Measurements from ENCODE around the gene PCDHA1. TPM values are rescaled to one million over a fixed set of nuclear protein-coding genes. Genes with fewer than 3 reads are reported as not detected.

Gene PCDHA1
- total and polyA plus RNA-seq, 8 donors, result 0.37 TPM; not detected in 7

DNA sequence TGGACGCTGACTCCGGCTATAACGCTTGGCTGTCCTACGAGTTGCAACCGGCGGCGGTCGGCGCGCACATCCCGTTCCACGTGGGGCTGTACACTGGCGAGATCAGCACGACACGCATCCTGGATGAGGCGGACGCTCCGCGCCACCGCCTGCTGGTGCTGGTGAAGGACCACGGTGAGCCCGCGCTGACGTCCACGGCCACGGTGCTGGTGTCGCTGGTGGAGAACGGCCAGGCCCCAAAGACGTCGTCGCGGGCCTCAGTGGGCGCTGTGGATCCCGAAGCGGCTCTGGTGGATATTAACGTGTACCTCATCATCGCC lies 91.3 kb downstream of the PCDHA1 start:
- Histone ChIP-seq H3K4me1 (no peaks in the 10 kb centered on the region), H3K36me3 (no peaks in the 10 kb centered on the region), H3K9me3 (peaks cover 10 to 62% (median 56%) of the 10 kb centered on the region in 4 donors), H3K4me3 (no peak overlapping the region), H3K27ac (no peak overlapping the region), H3K27me3 (peaks cover 0 to 60% (median 8%) of the 10 kb centered on the region in 3 donors)
- TF ChIP-seq POLR2AphosphoS5 (IDR thresholded peaks at IDR 0.05) (no peak), EP300 (IDR thresholded peaks at IDR 0.05) (no peak), POLR2A (IDR thresholded peaks at IDR 0.05) (no peak)
- TF ChIP-seq, protein P1, sequence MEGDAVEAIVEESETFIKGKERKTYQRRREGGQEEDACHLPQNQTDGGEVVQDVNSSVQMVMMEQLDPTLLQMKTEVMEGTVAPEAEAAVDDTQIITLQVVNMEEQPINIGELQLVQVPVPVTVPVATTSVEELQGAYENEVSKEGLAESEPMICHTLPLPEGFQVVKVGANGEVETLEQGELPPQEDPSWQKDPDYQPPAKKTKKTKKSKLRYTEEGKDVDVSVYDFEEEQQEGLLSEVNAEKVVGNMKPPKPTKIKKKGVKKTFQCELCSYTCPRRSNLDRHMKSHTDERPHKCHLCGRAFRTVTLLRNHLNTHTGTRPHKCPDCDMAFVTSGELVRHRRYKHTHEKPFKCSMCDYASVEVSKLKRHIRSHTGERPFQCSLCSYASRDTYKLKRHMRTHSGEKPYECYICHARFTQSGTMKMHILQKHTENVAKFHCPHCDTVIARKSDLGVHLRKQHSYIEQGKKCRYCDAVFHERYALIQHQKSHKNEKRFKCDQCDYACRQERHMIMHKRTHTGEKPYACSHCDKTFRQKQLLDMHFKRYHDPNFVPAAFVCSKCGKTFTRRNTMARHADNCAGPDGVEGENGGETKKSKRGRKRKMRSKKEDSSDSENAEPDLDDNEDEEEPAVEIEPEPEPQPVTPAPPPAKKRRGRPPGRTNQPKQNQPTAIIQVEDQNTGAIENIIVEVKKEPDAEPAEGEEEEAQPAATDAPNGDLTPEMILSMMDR (IDR thresholded peaks at IDR 0.05), result no peak
- DNase-seq, result no peak
- 48 to 68% (median 52%) methylated on average over 4 to 37 of the region's 37 CpGs for WGBS, 5 donors
- intact Hi-C loops (cut with DNase I; ENCODE audit: low total_unique reads), result no loop called here

DNA sequence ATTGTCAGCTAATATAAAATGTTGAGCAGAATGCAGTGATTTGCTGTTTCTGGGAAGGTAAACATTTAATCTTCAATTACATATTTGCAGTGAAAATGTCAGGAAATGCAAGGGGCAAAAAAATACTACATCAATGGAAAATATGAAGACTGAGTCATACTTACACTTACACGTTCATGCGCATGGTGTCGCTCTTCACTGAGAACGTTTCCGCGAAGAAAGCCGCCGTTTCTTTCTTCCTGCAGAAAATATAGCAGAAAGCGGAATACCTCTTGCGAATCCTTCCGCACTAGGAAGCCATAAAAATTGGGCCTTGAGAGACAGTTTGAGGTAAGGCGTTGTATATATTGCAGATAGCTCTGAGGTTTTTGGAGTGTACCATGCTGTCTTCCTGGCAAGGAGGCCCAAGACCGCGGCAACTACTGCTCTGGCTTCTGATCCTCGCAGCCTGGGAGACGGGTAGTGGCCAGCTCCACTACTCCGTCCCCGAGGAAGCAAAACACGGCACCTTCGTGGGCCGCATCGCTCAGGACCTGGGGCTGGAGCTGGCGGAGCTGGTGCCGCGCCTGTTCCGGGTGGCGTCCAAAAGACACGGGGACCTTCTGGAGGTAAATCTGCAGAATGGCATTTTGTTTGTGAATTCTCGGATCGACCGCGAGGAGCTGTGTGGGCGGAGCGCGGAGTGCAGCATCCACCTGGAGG lies 96.1 kb downstream of the PCDHA1 start, which contains the start of gene PCDHA13:
Gene PCDHA13, plus strand, starts transcription at position 236 of the 702 bp plus-strand sequence. Its CDS starts 145 bp downstream, at position 381.
- peak within 1 kb of the TSS in 1 of 4 donors; percentile 6 for H3K4me3 ChIP-seq
- TF ChIP-seq POLR2AphosphoS5 (IDR thresholded peaks at IDR 0.05) (no peak), EP300 (IDR thresholded peaks at IDR 0.05) (no peak), POLR2A (IDR thresholded peaks at IDR 0.05) (no peak)
- TF ChIP-seq, protein P1 (IDR thresholded peaks at IDR 0.05), result no peak
- H3K9me3 ChIP-seq, result peaks cover 10 to 54% (median 45%) of the 10 kb centered on the region in 4 donors
- peaks cover 0 to 56% (median 3%) of the 10 kb centered on the region in 3 donors for H3K27me3 ChIP-seq
- 16 to 24% (median 20%) methylated on average over 30 to 35 of the region's 35 CpGs for WGBS, 5 donors
- H3K36me3 ChIP-seq, result peaks cover 0 to 4% (median 0%) of the 10 kb centered on the region in 4 donors
- peak in 1 of 2 donors; percentile 28 for DNase-seq
- no peak within 1 kb of the TSS for H3K27ac ChIP-seq
- intact Hi-C loops (cut with DNase I; ENCODE audit: low total_unique reads), result no loop called here
- no peaks in the 10 kb centered on the region for H3K4me1 ChIP-seq

DNA sequence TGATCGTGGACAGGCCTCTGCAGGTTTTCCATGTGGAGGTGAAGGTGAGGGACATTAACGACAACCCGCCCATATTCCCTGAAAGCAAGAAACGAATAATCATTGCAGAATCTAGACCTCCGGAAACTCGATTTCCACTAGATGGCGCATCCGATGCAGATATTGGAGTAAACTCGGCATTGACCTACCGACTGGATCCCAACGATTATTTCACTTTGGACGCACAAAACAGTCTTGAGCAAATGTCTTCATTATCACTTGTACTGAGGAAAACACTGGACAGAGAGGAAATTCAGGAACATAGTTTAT lies 96.6 kb downstream of the PCDHA1 start:
- H3K36me3 ChIP-seq, result peaks cover 0 to 4% (median 0%) of the 10 kb centered on the region in 4 donors
- TF ChIP-seq, protein P1 (IDR thresholded peaks at IDR 0.05), result no peak
- TF ChIP-seq POLR2A (IDR thresholded peaks at IDR 0.05) (no peak), EP300 (IDR thresholded peaks at IDR 0.05) (no peak), POLR2AphosphoS5 (IDR thresholded peaks at IDR 0.05) (no peak)
- WGBS, 5 donors, result 15 to 25% (median 18%) methylated on average over 12 of the region's 12 CpGs
- H3K9me3 ChIP-seq, result peaks cover 6 to 52% (median 40%) of the 10 kb centered on the region in 4 donors
- peak overlapping the region in 1 of 4 donors; percentile 6 for H3K4me3 ChIP-seq
- intact Hi-C loops (cut with DNase I; ENCODE audit: low total_unique reads), result no loop called here
- H3K4me1 ChIP-seq, result no peaks in the 10 kb centered on the region
- no peak for DNase-seq
- H3K27ac ChIP-seq, result no peak overlapping the region
- H3K27me3 ChIP-seq, result peaks cover 0 to 51% (median under 1%) of the 10 kb centered on the region in 3 donors

DNA sequence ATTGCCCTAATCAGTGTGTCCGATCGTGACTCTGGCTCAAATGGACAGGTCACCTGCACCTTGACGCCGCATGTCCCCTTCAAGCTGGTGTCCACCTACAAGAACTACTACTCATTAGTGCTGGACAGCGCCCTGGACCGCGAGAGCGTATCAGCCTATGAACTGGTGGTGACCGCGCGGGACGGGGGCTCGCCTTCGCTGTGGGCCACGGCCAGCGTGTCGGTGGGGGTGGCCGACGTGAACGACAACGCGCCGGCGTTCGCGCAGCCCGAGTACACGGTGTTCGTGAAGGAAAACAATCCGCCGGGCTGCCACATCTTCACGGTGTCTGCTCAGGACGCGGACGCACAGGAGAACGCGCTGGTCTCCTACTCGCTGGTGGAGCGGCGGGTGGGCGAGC lies 97.4 kb downstream of the PCDHA1 start:
- TF ChIP-seq POLR2AphosphoS5 (IDR thresholded peaks at IDR 0.05), result no peak
- no peak for TF ChIP-seq EP300 (IDR thresholded peaks at IDR 0.05)
- TF ChIP-seq POLR2A (IDR thresholded peaks at IDR 0.05), result no peak
- whole genome bisulfite sequencing, 5 donors, result 37 to 60% (median 49%) methylated on average over 41 of the region's 41 CpGs

More for the DNA sequence above, 97.4 kb downstream of the PCDHA1 start:
- H3K9me3 ChIP-seq, result peaks cover 6 to 53% (median 36%) of the 10 kb centered on the region in 4 donors
- no peak overlapping the region for H3K27ac ChIP-seq
- intact Hi-C loops (cut with DNase I; ENCODE audit: low total_unique reads), result no loop called here
- H3K27me3 ChIP-seq, result peaks cover 0 to 49% (median 0%) of the 10 kb centered on the region in 3 donors
- DNase-seq, result no peak
- H3K4me3 ChIP-seq, result no peak overlapping the region
- peaks cover 0 to 4% (median 0%) of the 10 kb centered on the region in 4 donors for H3K36me3 ChIP-seq
- no peaks in the 10 kb centered on the region for H3K4me1 ChIP-seq
